ENCODE measurements around the gene NUDT21. TPM values are rescaled to one million over a fixed set of nuclear protein-coding genes. Genes with fewer than 3 reads are reported as not detected.

NUDT21 gene
- total and polyA plus RNA-seq, 2 of the 8 experiments (the other 6 are each of a cell fraction or from before 2014, with no cell fraction given): 78.1 to 277 TPM

DNA sequence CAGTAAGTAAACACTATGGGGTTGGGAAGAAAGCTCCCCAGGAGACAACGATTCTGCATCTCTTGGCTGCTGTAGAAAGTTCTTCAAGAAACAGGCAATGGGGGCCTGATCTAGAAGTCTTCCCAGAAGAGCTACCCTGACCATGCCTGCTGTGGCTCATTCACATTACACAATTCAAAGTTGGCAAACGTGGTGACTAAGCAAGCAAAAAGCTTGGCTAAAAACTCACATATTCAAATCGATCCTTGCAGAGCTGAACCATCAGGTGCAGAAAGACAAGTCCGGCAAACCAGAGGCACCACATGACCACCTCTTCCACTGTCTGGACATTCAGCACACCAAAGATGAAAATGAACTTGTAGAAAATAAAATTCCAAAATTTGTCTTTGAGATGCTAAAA is 41.9 kb downstream of the NUDT21 start:
- H2BK120ac ChIP-seq (replicated peaks; ENCODE audit: low read depth, low read length): no peak overlapping the region
- H3K4ac ChIP-seq (replicated peaks; ENCODE audit: insufficient read length, low read depth, low read length): no peak overlapping the region
- no peak overlapping the region for H3K4me3 ChIP-seq (ENCODE audit: extremely low read depth in 1 of 4, insufficient read depth in 2 of 4, low read depth in 3 of 4, low read length in 4 of 4)
- H2BK12ac ChIP-seq (ENCODE audit: low read depth, low read length): no peak overlapping the region
- no peak overlapping the region for H3K9ac ChIP-seq (replicated peaks in 1 of 4; ENCODE audit: extremely low read depth in 1 of 4, low read depth in 3 of 4, low read length in 3 of 4)
- no peak overlapping the region for H2AFZ ChIP-seq (ENCODE audit: low read length)
- H3K23ac ChIP-seq (ENCODE audit: insufficient read length): no peak overlapping the region
- H4K5ac ChIP-seq (ENCODE audit: insufficient read length, low read depth, low read length): no peak overlapping the region
- H3K56ac ChIP-seq (replicated peaks; ENCODE audit: insufficient read length, low read depth, low read length): no peak overlapping the region
- no peak overlapping the region for H3K4me2 ChIP-seq (ENCODE audit: insufficient read depth in 1 of 2, low read depth in 2 of 2, low read length in 2 of 2)
- 88% methylated on average over 4 of the region's 4 CpGs; no CpG with 5 or more reads in 1 of the 2 experiments for WGBS, 2 experiments (ENCODE audit: extremely low coverage in 1 of 2, insufficient coverage in 1 of 2, insufficient read length in 1 of 2, insufficient replicate concordance in 2 of 2, low coverage in 1 of 2, low lambda C conversion rate in 2 of 2, missing lambda C conversion rate in 1 of 2)
- H2BK5ac ChIP-seq (ENCODE audit: low read depth, low read length): no peak overlapping the region
- H4K8ac ChIP-seq (ENCODE audit: extremely low read depth, insufficient read depth, low read length): no peak overlapping the region
- no peak overlapping the region for H2BK20ac ChIP-seq (ENCODE audit: low read length)
- no peaks in the 10 kb centered on the region for H3K9me3 ChIP-seq (ENCODE audit: insufficient read depth in 2 of 2, low read depth in 1 of 2, low read length in 1 of 2)
- no peaks in the 10 kb centered on the region for H3K27me3 ChIP-seq (replicated peaks in 1 of 4; ENCODE audit: control insufficient read depth in 3 of 4, extremely low read depth in 1 of 4, insufficient read depth in 3 of 4, low read length in 3 of 4)
- no peak overlapping the region for H2AK5ac ChIP-seq (ENCODE audit: low read depth, low read length)
- TF ChIP-seq SRF (IDR thresholded peaks at IDR 0.05; ENCODE audit: low read depth, low read length) (no peak), SP4 (IDR thresholded peaks at IDR 0.05; ENCODE audit: low read length) (no peak), ASH2L (IDR thresholded peaks at IDR 0.05; ENCODE audit: low read length) (no peak), BACH1 (IDR thresholded peaks at IDR 0.05; ENCODE audit: low read length) (no peak), GTF2F1 (IDR thresholded peaks at IDR 0.05; ENCODE audit: borderline replicate concordance, low read depth, low read length) (no peak), MAFK (IDR thresholded peaks at IDR 0.05; ENCODE audit: low read depth, low read length) (no peak), SUZ12 (IDR thresholded peaks at IDR 0.05; ENCODE audit: low read length) (no peak), KDM1A (IDR thresholded peaks at IDR 0.05; ENCODE audit: borderline replicate concordance, low read length) (no peak), BCL11A (IDR thresholded peaks at IDR 0.05; ENCODE audit: low read depth in 2 of 2, low read length in 2 of 2) (no peak), NANOG (IDR thresholded peaks at IDR 0.05; ENCODE audit: insufficient read depth, low read depth, low read length, poor library complexity, severe bottlenecking) (no peak), TBP (IDR thresholded peaks at IDR 0.05; ENCODE audit: low read depth, low read length) (no peak)
- H4K91ac ChIP-seq (replicated peaks; ENCODE audit: insufficient read length, low read length): no peak overlapping the region
- no peaks in the 10 kb centered on the region for H4K20me1 ChIP-seq (replicated peaks in 1 of 2; ENCODE audit: control insufficient read depth in 1 of 2, insufficient read depth in 2 of 2, low read length in 2 of 2)
- no peaks in the 10 kb centered on the region for H3K79me2 ChIP-seq (ENCODE audit: control insufficient read depth in 1 of 2, insufficient read depth in 2 of 2, low read length in 2 of 2)
- no peak overlapping the region for H2BK15ac ChIP-seq (ENCODE audit: low read length)
- H3K36me3 ChIP-seq (ENCODE audit: control insufficient read depth in 2 of 4, insufficient read depth in 4 of 4, low read length in 3 of 4): peaks cover 0 to 6% (median 3%) of the 10 kb centered on the region in 4 experiments; a peak in 4 of 8 replicates
- H3K27ac ChIP-seq (ENCODE audit: low read depth, low read length): no peak overlapping the region
- no peak overlapping the region for H3K18ac ChIP-seq (ENCODE audit: extremely low read depth, low read length)
- H3K14ac ChIP-seq (ENCODE audit: insufficient read length): no peak overlapping the region
- H3K4me1 ChIP-seq (replicated peaks in 1 of 4; ENCODE audit: control insufficient read depth in 3 of 4, insufficient read depth in 4 of 4, low read length in 3 of 4): no peaks in the 10 kb centered on the region; a peak in 1 of 7 replicates
- ChIA-PET CTCF (ENCODE audit: partially characterized antibody) (interaction anchor here (0.9 to 1.2 kb wide), 2 partner anchors 9 to 11 kb away, joined by 3 to 4 read pairs; no protein-coding TSS in a partner anchor), POLR2A (ENCODE audit: partially characterized antibody) (no interaction called here)
- H3K23me2 ChIP-seq (ENCODE audit: low read depth, low read length): no peaks in the 10 kb centered on the region
- no peak for DNase-seq (ENCODE audit: low read depth in 1 of 2, low spot score in 2 of 2)
- no peak for FAIRE-seq
- H3K79me1 ChIP-seq (ENCODE audit: low read depth, low read length): no peaks in the 10 kb centered on the region

Measured in H1 (cell line).